NCI-H226 (cell line): Measurements from ENCODE around the gene POC5.

Experiments
- DNase-seq: peaks from one replicate; pipeline ENCODE4 v3.0.0-alpha.2; 2015

Gene POC5

DNA sequence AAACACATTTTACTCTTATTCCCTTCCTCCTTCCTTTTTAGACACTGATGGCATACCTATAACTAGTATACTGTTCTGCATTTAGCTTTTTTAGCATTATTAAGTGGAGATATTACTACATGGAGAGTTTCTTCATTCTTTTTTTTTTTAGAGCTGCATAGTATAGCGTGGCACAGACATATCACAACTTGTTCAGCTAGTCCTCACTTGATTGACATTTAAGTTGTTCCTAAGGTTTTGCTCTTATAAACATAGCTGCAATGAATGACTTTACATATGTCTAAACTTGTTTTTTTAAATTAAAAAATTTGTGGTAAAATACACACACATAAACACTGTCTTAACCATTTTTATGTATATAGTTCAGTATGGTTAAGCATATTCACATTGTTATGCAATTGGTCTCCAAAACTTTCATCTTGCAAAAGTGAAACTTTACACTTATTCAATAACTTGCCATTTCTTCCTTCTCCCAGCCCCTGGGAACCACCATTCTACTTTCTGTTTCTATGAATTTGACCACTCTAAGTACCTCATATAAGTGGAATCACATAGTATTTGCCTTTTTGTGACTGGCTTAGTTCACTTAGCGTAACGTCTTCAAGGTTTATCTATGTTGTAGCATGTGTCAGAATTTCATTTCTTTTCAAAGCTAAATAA, 57.3 kb downstream of the POC5 start:
- DNase-seq = no peak

DNA sequence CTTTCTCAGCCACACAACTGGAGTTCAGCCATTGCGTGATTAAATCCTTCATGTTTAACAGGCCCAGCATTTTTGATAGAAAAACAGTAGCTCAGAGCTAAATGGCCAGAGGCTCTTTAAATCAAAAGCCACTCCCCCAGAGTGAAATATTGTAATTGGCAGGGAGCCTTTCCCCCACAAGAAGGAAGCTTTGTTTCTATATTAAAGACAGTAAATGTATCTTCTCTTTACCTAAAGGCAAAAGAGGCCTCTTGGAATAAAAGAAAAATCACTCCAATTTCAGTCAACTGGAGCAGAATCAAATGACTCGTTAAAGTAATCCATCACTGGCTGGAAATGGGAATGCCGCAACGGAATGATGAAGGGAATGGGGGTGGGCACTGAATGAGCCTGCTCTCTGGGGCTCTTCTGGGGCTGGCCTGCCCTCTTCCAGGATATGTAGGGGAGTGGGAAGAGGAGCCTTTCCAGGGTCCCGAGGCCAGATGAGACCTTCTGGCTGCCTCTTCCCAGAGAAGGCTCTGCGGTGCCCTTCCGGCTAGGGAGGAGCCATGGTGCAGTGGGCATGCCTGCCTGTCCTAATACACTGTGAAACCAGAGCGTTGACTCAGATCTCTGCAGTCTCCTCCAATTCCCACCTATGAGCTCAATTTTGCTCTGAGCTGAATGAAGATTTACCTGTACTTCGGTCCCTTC, 60.8 kb downstream of the POC5 start:
- DNase-seq = peak; percentile 68

DNA sequence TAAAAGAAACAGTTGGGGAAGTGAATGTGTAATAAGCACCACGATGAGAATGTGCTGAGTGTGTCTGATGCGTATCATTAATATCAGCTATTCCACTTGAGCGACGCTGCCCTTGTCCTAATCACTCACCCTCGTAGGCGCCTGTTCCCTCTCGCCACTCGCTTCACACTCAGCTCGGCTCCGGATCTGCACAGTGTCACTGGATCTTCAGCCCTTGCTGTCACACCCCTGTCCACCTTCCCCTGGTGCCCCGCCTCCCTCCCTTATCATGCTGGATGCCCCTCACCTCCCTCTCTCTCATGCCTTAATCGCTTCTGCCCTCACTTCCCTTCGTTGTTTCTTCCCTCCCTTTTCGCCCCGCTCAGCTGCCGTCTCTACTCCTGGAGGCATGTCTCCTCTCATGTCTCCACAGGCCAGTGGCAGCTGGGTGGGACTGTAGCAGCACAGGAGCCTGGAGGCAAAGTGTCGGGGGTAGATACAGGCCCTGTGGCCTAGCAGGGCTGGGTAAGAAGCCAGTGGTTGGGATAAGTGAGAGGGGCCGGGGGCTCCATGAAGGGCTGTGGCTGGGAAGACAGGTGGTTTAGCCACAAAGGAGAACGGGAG, 62.4 kb downstream of the POC5 start:
- DNase-seq = no peak

DNA sequence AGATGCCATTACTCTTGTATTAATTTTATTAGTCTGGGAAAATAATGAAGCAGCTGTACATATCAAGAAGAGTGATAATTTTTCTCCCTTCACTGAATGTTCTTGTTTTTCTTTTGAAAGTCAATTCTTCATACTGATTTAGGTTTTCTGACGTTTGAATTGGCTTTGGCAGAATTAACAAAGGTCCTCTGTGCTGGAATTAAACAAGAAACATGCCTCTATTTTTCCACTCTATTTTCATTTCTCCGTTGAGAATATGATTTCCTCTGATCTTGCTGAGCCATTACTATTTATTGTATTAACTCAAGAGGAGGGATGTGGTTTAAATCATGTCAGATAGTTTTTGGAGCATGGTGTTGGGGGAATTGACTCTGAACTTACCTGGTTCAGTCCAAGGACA, 63.7 kb downstream of the POC5 start:
- no peak for DNase-seq

DNA sequence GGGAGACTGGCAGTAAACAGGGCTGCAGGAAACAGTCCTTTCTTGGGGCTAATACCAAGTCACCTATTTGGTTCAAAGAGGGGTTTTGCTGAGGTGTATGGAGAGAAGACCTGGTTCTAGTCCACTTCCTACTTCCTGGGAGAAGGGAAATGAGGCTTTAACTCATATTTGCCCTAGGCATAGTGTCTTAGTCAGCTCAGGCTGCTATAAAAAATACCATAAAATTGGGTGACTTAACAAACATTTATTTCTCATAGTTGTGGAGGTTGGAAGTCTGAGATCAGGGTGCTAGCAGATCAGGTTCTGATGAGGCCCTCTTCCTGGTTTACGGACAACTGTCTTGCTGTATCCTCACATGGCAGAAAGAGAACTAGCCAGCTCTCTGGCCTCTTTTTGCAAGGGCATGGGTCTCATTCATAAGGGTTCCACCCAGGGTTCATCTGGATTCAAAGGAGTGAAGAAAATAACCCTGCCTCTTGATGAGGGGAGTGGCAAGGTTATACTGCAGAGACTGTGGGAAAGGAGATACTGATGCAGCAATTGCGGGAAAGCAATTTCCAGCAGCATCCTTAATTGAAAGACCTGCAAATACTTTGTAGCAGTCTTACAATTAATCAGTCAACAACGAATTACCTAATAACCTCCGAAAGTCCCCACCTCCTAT, 65.5 kb downstream of the POC5 start:
- no peak for DNase-seq

DNA sequence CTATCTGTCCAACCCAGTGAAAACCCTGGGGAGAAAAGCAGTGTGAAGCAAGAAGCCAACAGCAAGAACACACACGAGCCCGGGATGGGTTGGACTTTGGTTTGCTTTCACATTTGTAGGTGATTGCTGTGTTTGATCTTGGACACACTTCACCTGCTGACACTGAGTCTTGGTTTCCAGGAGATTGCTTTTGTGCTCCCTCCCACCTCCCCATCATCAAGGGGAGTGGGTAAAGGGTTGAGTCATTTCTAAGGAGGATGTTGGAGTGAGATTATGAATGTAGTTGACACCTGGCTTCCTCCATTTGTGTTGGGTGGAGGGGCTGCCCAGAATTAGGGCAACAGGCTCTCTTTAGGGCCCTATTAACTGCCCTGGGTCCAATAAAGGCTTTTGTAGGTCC, 68.5 kb downstream of the POC5 start:
- DNase-seq = no peak

DNA sequence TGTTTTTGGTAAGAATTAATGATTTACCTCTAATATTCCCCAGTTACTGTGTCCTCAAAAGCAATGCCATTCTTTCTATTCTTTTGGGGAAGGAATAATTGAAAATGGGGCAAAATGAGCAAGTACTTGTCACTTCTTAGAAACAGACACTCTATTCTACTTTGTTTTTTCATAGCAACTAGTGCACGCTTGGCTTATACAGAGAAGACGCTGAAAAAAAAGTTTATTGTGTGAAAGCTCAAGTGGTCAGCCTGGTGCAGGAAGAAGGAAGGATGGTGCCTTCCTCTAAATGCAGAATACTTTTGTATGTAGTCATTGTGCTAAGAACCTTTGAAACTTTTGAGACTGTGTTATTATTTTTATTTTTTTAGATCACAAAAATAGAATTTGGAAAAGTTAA, 76.4 kb downstream of the POC5 start:
- DNase-seq = no peak

DNA sequence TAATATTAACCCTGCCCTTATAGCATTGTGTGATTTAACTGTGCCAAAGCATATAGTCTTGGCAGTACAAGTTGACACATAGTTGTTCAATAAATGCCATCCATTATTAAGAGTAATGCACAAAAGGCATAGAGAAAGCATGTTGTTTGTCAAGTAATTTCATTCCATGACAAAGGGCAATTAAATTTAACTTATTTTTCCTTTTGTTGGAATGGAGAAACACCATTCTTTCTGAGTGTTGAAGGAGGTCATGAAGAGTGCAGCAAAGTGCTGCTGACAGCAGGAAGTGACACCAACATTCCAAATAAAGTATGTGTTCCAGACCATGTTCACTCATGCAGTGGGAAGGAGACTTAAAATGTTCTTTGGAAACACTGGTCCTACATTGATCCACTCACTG, 76.8 kb downstream of the POC5 start:
- DNase-seq = peak; percentile 87

DNA sequence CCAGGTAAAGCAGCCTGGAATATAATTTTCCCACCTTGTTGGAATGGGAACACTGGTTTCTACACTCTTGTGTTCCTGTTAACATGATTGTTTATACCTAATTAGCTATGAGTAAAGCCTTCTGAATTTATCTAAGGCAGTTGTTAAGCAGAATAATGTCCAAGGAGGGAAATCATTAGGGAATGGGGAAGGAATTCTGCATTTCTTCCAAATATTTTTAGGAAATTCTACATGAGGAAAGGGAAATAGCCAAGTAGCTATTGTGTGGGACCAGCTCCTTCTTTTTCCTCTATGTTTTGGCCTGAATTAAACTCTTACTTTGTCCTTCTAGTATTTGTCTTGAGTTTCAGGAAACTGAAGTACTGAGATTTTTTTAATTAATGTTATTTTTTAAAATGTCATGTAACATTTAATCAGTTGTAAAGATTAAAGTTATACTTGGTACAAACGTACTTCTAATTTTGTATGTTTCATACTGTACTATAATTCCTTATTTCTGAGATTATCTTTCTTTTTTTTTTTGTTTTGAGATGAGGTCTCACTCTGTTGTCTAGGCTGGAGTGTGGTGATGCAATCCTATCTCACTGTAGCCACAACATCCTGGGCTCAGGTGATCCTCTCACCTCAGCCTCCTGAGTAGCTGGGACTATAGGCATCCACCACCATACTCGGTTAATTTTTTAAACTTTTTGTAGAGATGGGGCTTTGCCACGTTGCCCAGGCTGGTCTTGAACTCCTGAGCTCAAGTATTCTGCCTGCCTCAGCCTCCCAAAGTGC, 77.5 kb downstream of the POC5 start:
- peak; percentile 37 for DNase-seq

DNA sequence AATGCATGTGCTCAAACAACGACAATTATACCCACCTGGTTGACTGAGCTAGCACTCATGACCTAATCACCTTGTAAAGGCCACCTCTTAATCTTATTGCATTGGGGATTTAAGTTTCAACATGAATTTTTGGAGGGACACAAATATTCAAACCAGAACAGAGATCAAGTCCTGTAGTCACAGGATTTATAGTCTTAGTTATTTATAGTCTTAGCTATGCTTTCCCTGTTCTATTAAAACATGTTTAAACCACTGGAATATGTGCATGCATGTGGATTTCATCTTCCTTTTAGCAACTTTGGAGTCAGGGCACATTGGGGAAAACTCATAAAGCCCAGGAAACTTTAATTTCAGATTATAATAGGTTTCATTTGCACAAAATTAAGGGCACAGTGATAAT, 79.3 kb downstream of the POC5 start:
- DNase-seq = no peak

DNA sequence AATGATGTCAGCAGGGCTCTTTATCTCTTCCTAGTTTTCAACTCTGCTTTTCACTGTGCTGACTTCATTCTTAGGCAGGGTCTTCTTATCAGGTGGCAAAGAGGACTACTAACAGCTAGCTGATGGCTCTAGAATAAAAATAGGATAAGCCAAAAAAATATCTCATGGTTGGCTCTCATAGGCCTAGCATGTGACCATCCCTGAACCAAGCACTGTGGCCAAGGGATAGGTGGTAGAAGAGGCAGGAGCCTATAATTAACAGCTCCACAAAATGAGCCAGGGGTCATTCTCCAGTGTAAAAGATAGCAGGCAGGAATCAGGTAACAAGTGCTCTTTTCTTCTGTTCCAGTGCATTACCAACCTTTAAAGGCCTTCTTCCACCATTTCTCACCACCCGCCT, 84.9 kb downstream of the POC5 start:
- DNase-seq = no peak

DNA sequence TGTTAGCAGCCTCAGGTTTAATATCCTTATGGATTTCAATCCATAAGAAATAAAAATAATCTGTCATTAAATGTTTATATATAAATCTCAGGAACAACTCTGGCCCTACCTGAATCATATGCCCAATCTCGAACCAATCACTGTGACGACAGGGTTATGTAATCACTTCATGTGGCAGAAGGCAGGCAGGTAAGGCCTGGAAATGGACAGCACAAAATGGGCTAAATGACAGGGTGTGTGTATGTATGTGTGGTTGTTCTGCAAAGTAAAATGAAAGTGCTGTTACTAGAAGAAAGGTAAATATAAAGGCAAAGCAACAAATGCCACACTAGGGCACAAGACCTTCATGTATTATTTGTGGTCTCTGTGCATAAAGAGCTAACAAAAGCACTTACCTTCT, 86.4 kb downstream of the POC5 start:
- no peak for DNase-seq

DNA sequence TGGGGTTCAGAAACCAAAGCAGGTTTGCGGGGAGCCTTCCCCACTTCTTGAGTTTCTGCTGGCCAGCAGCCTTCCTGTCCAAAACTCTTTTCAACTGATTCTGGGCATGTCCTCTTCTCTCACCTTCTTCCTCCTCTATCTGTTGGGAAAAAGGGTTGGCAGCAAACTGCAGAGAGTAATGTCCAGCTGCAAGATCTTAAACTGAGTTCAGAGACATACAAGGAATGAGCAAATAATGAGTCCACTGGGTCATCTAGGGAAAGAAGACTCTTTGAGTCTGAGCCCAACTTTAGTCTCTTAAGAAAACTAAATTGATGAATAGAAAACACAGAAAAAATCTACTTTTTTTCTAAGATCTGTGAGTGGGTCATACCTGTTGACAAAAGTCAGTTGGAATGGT, 89.4 kb downstream of the POC5 start:
- no peak for DNase-seq

DNA sequence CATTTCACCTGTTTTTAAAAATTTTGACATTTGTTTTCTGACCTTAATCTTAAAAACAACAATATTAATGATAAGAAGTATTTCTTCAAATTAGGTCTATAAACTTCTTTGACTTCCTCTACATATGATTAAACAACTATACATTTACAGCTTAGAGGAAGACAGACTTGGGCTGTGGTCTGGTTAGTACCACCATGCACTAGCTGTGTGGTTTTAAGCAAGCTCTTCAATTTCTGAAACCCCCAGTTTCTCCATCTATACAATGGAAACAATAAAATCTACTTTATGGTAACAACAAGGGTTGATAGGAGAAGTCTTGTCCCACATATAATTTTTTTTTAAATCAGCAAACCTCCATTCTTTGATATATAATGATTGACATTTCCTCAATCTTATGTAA, 90.3 kb downstream of the POC5 start:
- DNase-seq = no peak
